H1 (cell line): ENCODE results near the gene SCCPDH. TPM values are rescaled to one million over a fixed set of nuclear protein-coding genes. Genes with fewer than 3 reads are reported as not detected.

Experiments used
- CTCF ChIA-PET: fragments of 300-600 bp; sonication (Branson Sonifier 250); formaldehyde crosslinking; loops from one replicate; lab custom pipeline; 2021; ENCODE audit not compliant: partially characterized antibody; lab: Charles Lee
- POLR2A ChIA-PET: fragments of 300-600 bp; sonication (Branson Sonifier 250); formaldehyde crosslinking; loops from one replicate; lab custom pipeline; 2021; ENCODE audit warnings: inconsistent platforms; ENCODE audit not compliant: partially characterized antibody; lab: Charles Lee
- DNase-seq, 2 experiments: peaks; one replicate each; pipeline versions ENCODE4 v3.0.0 to v3.0.0-alpha.2; 2010 to 2022; ENCODE audit warnings: low spot score in 2 of 2, low read depth in 1 of 2, mixed read lengths in 1 of 2
- FAIRE-seq: peaks from 2 replicates; lab custom pipeline; 2011; peaks lifted over from hg19 to GRCh38; lab: Jason Lieb, UNC
- H2AFZ ChIP-seq: 2 replicates; pipeline ENCODE4 v1.8.1; 2012; ENCODE audit warnings: low read length, inconsistent platforms
- H2AK5ac ChIP-seq: 2 replicates; pipeline ENCODE4 v1.6.1; 2013; ENCODE audit warnings: low read depth, low read length
- H2BK120ac ChIP-seq: replicated peaks from 2 replicates; pipeline ENCODE3; 2013; ENCODE audit warnings: low read depth, low read length, inconsistent platforms
- H2BK12ac ChIP-seq: 2 replicates; pipeline ENCODE4 v1.6.1; 2013; ENCODE audit warnings: low read depth, low read length
- H2BK15ac ChIP-seq: 2 replicates; pipeline ENCODE4 v1.6.1; 2013; ENCODE audit warnings: low read length
- H2BK20ac ChIP-seq: 2 replicates; pipeline ENCODE4 v1.6.1; 2013; ENCODE audit warnings: low read length
- H2BK5ac ChIP-seq: 2 replicates; pipeline ENCODE4 v1.6.1; 2013; ENCODE audit warnings: low read depth, low read length
- H3K14ac ChIP-seq: 2 replicates; pipeline ENCODE4 v1.6.1; 2013; ENCODE audit warnings: inconsistent platforms; ENCODE audit not compliant: insufficient read length
- H3K18ac ChIP-seq: 2 replicates; pipeline ENCODE4 v1.6.1; 2013; ENCODE audit warnings: low read length; ENCODE audit errors: extremely low read depth
- H3K23ac ChIP-seq: 2 replicates; pipeline ENCODE4 v1.6.1; 2013; ENCODE audit warnings: inconsistent platforms; ENCODE audit not compliant: insufficient read length
- H3K23me2 ChIP-seq: 2 replicates; pipeline ENCODE4 v1.6.1; 2013; ENCODE audit warnings: low read depth, low read length
- H3K27ac ChIP-seq: 2 replicates; pipeline ENCODE4 v1.6.1; 2011; ENCODE audit warnings: low read depth, low read length, inconsistent platforms
- H3K27me3 ChIP-seq, 4 experiments: replicated peaks in 1 of 4; 1 replicate in 1 of 4; 2 replicates in 3 of 4; pipeline versions ENCODE4 v1.6.1 to v1.8.1; 2011 to 2013; ENCODE audit warnings: low read length in 3 of 4, mild to moderate bottlenecking in 3 of 4, inconsistent platforms in 2 of 4, mixed read lengths in 2 of 4, moderate library complexity in 1 of 4; ENCODE audit not compliant: control insufficient read depth in 3 of 4, insufficient read depth in 3 of 4; ENCODE audit errors: extremely low read depth in 1 of 4
- H3K36me3 ChIP-seq, 4 experiments: 2 replicates each; pipeline versions ENCODE4 v1.6.1 to v1.8.1; 2011 to 2013; ENCODE audit warnings: mild to moderate bottlenecking in 4 of 4, low read length in 3 of 4, moderate library complexity in 2 of 4, control low read depth in 1 of 4, inconsistent platforms in 1 of 4; ENCODE audit not compliant: insufficient read depth in 4 of 4, control insufficient read depth in 2 of 4
- H3K4ac ChIP-seq: replicated peaks from 2 replicates; pipeline ENCODE3; 2013; ENCODE audit warnings: low read length, low read depth, mixed read lengths, inconsistent platforms; ENCODE audit not compliant: insufficient read length
- H3K4me1 ChIP-seq, 4 experiments: replicated peaks in 1 of 4; 1 replicate in 1 of 4; 2 replicates in 3 of 4; pipeline versions ENCODE4 v1.6.1 to v1.8.1; 2011 to 2013; ENCODE audit warnings: low read length in 3 of 4, inconsistent platforms in 2 of 4, mixed read lengths in 1 of 4; ENCODE audit not compliant: insufficient read depth in 4 of 4, control insufficient read depth in 3 of 4
- H3K4me2 ChIP-seq, 2 experiments: 2 replicates each; pipeline versions ENCODE4 v1.6.1 to v1.8.1; 2011 to 2013; ENCODE audit warnings: low read depth in 2 of 2, low read length in 2 of 2, control low read depth in 1 of 2, inconsistent platforms in 1 of 2, mild to moderate bottlenecking in 1 of 2; ENCODE audit not compliant: insufficient read depth in 1 of 2
- H3K4me3 ChIP-seq, 4 experiments: fragments of 200-600, 300-600 bp in 1 of 4; sonication (generic), shearing (Covaris generic), sonication (Bioruptor Twin) in 1 of 4; 2 replicates each; pipeline versions ENCODE4 v1.5.1 to v1.8.1; 2011 to 2016; ENCODE audit warnings: low read length in 4 of 4, low read depth in 3 of 4, control low read depth in 2 of 4, inconsistent platforms in 2 of 4, mild to moderate bottlenecking in 2 of 4, mixed read lengths in 1 of 4, moderate library complexity in 1 of 4; ENCODE audit not compliant: insufficient read depth in 2 of 4; ENCODE audit errors: extremely low read depth in 1 of 4
- H3K56ac ChIP-seq: replicated peaks from 2 replicates; pipeline ENCODE3; 2013; ENCODE audit warnings: low read depth, mild to moderate bottlenecking, mixed read lengths, low read length, inconsistent platforms; ENCODE audit not compliant: insufficient read length
- H3K79me1 ChIP-seq: 2 replicates; pipeline ENCODE4 v1.6.1; 2013; ENCODE audit warnings: low read depth, low read length, control low read depth
- H3K79me2 ChIP-seq, 2 experiments: 2 replicates each; pipeline versions ENCODE4 v1.6.1 to v1.8.1; 2012 to 2013; ENCODE audit warnings: low read length in 2 of 2, mild to moderate bottlenecking in 2 of 2, inconsistent platforms in 1 of 2; ENCODE audit not compliant: insufficient read depth in 2 of 2, control insufficient read depth in 1 of 2
- H3K9ac ChIP-seq, 4 experiments: replicated peaks in 1 of 4; 1 replicate in 1 of 4; 2 replicates in 3 of 4; pipeline versions ENCODE4 v1.6.1 to v1.8.1; 2011 to 2013; ENCODE audit warnings: low read depth in 3 of 4, low read length in 3 of 4, control low read depth in 2 of 4, mild to moderate bottlenecking in 2 of 4, moderate library complexity in 2 of 4, inconsistent platforms in 1 of 4; ENCODE audit errors: extremely low read depth in 1 of 4
- H3K9me3 ChIP-seq, 2 experiments: 2 replicates each; pipeline versions ENCODE4 v1.6.1 to v1.8.1; 2012 to 2013; ENCODE audit warnings: mild to moderate bottlenecking in 2 of 2, moderate library complexity in 2 of 2, control low read depth in 1 of 2, inconsistent platforms in 1 of 2, low read depth in 1 of 2, low read length in 1 of 2, mixed read lengths in 1 of 2; ENCODE audit not compliant: insufficient read depth in 2 of 2
- H4K20me1 ChIP-seq, 2 experiments: replicated peaks in 1 of 2; 2 replicates each; pipeline versions ENCODE3 to v1.8.1; 2011 to 2013; ENCODE audit warnings: inconsistent platforms in 2 of 2, low read length in 2 of 2, mild to moderate bottlenecking in 1 of 2; ENCODE audit not compliant: insufficient read depth in 2 of 2, control insufficient read depth in 1 of 2
- H4K5ac ChIP-seq: 2 replicates; pipeline ENCODE4 v1.6.1; 2013; ENCODE audit warnings: low read length, low read depth, mixed read lengths, inconsistent platforms; ENCODE audit not compliant: insufficient read length
- H4K8ac ChIP-seq: 2 replicates; pipeline ENCODE4 v1.8.0; 2013; ENCODE audit warnings: mild to moderate bottlenecking, moderate library complexity, low read length, inconsistent platforms; ENCODE audit not compliant: insufficient read depth; ENCODE audit errors: extremely low read depth
- H4K91ac ChIP-seq: replicated peaks from 2 replicates; pipeline ENCODE3; 2013; ENCODE audit warnings: low read length, mixed read lengths, inconsistent platforms; ENCODE audit not compliant: insufficient read length
- SRF ChIP-seq: IDR thresholded peaks from 2 replicates; pipeline ENCODE4 v1.6.1; 2011; ENCODE audit warnings: mild to moderate bottlenecking, low read depth, low read length, moderate library complexity
- WGBS, 2 experiments: shearing (Covaris generic) in 1 of 2; methylation state at CpG; one replicate each; pipeline versions ENCODE4 v1.1.6 to v1.1.7; 2013 to 2015; ENCODE audit warnings: low lambda C conversion rate in 2 of 2, mixed read lengths in 2 of 2, inconsistent platforms in 1 of 2, low coverage in 1 of 2, missing lambda C conversion rate in 1 of 2; ENCODE audit not compliant: insufficient replicate concordance in 2 of 2, insufficient coverage in 1 of 2, insufficient read length in 1 of 2; ENCODE audit errors: extremely low coverage in 1 of 2, missing lambda C conversion rate in 1 of 2; 5-methylcytosine and 5-hydroxymethylcytosine counted together
- polyA plus RNA-seq, 7 experiments: library from polyadenylated mRNA; depleted of rRNA in 3 of 7; stranded (reverse) in 5 of 7; unstranded in 2 of 7; fragments of >200 nt in 5 of 7; fragments of 200-250 nt in 2 of 7; gene quantifications; 1 replicate in 5 of 7; 2 replicates in 1 of 7; 4 replicates in 1 of 7; pipeline versions ENCODE4 v1.2.1 to v1.2.3, GENCODE V29; 2011 to 2013; ENCODE audit warnings: missing spikeins in 2 of 7, mixed read lengths in 2 of 7
- total RNA-seq: library from RNA; stranded (reverse); fragmentation: NEBNext Ultra II Directional; extraction: Animal tissue kit (Norgen Biotek cat#: 25700); gene quantifications from 2 replicates; pipeline ENCODE4 v1.2.1, GENCODE V29; 2021

SCCPDH gene
- total and polyA plus RNA-seq, 2 of the 8 experiments (the other 6 are each of a cell fraction or from before 2014, with no cell fraction given), result 9.5 to 17.0 TPM

- no peak overlapping the region for H3K4me3 ChIP-seq
- no peak overlapping the region for H2BK5ac ChIP-seq
- no peak overlapping the region for H4K5ac ChIP-seq
- no peak overlapping the region for H4K91ac ChIP-seq
- H3K18ac ChIP-seq, result no peak overlapping the region
- H3K36me3 ChIP-seq, result no peaks in the 10 kb centered on the region
- H3K9me3 ChIP-seq, result no peaks in the 10 kb centered on the region
- FAIRE-seq, result no peak
- POLR2A ChIA-PET, result interaction anchor here (0.6 kb wide), 1 partner anchor 95 kb away, joined by 5 read pairs; no protein-coding TSS in a partner anchor
- peaks cover 0 to 11% (median 6%) of the 10 kb centered on the region in 4 experiments; a peak in 6 of 7 replicates for H3K4me1 ChIP-seq
- no peaks in the 10 kb centered on the region for H3K79me2 ChIP-seq
- no peak overlapping the region for H3K14ac ChIP-seq
- H3K4me2 ChIP-seq, result no peak overlapping the region
- H3K4ac ChIP-seq, result no peak overlapping the region
- H3K27me3 ChIP-seq, result no peaks in the 10 kb centered on the region
- no peak overlapping the region for H2BK15ac ChIP-seq
- no peak overlapping the region for H2AK5ac ChIP-seq
- CTCF ChIA-PET, result interaction anchor here (0.9 kb wide), 1 partner anchor 77 kb away, joined by 4 read pairs; no protein-coding TSS in a partner anchor
- H3K56ac ChIP-seq, result no peak overlapping the region
- no peak for DNase-seq
- 76% methylated on average over 2 of the region's 2 CpGs; no CpG with 5 or more reads in 1 of the 2 experiments for WGBS, 2 experiments
- H3K27ac ChIP-seq, result no peak overlapping the region
- no peak overlapping the region for H4K8ac ChIP-seq
- H3K79me1 ChIP-seq, result no peaks in the 10 kb centered on the region
- no peak overlapping the region for H2BK12ac ChIP-seq
- H3K23ac ChIP-seq, result no peak overlapping the region
- H2BK20ac ChIP-seq, result no peak overlapping the region
- no peak for TF ChIP-seq SRF
- TF ChIP-seq, all 59 proteins: peak for 0
- H3K9ac ChIP-seq, result no peak overlapping the region
- no peak overlapping the region for H2BK120ac ChIP-seq
- no peaks in the 10 kb centered on the region for H4K20me1 ChIP-seq
- H2AFZ ChIP-seq, result no peak overlapping the region
- no peaks in the 10 kb centered on the region for H3K23me2 ChIP-seq
Measured at GRCh38 chr1:246772686-246773085, 48.5 kb downstream of the SCCPDH start.
